Suprapubic skin (tissue), 3 donors: ENCODE results near the gene ATRN.

Source experiments
- CTCF ChIP-seq, 2 donors: fragments of 200-600 bp in 1 of 2; fragments of 450-650 bp in 1 of 2; sonication (generic) in 1 of 2; IDR thresholded peaks; one replicate each; pipeline ENCODE4 v1.5.1; 2016 to 2019; ENCODE audit warnings: antibody characterized with exemption in 2 of 2, mild to moderate bottlenecking in 1 of 2, moderate library complexity in 1 of 2
- POLR2AphosphoS5 ChIP-seq, 3 donors: sonication (generic); formaldehyde crosslinking; IDR thresholded peaks; one replicate each; pipeline ENCODE4 v1.6.1; 2017; ENCODE audit warnings: antibody characterized with exemption in 3 of 3

GRCh38 chr20:3559637-3560036 is 88.8 kb downstream of the ATRN start:
- TF ChIP-seq POLR2AphosphoS5 (IDR thresholded peaks at IDR 0.05) (no peak), CTCF (IDR thresholded peaks at IDR 0.05) (no peak)
